Omental fat pad (tissue), 4 donors: ENCODE results near the gene SUSD6. TPM values are rescaled to one million over a fixed set of nuclear protein-coding genes. Genes with fewer than 3 reads are reported as not detected.

Experiments
- ATAC-seq: fragments of 150-250 bp; one replicate; pipeline ENCODE4 v1.9.1; 2016; ENCODE audit warnings: mild to moderate bottlenecking, moderate library complexity; ENCODE audit not compliant: low FRiP score
- DNase-seq: peaks from one replicate; pipeline ENCODE4 v3.0.0-alpha.2; 2019; ENCODE audit warnings: low spot score
- CTCF ChIP-seq, 3 donors: fragments of 450-650 bp; IDR thresholded peaks; one replicate each; pipeline ENCODE4 v1.5.1; 2016 to 2017; ENCODE audit warnings: antibody characterized with exemption in 3 of 3, mild to moderate bottlenecking in 3 of 3, moderate library complexity in 2 of 3
- total RNA-seq, 4 donors: library from RNA; depleted of rRNA; stranded (reverse); fragments of >200 nt; gene quantifications; one replicate each; pipeline ENCODE4 v1.1.0, GENCODE V29; 2016

SUSD6 gene
- total RNA-seq: 10 to 100 TPM; 31.1 to 73.3 (median 52.7) TPM

- TF ChIP-seq CTCF (IDR thresholded peaks at IDR 0.05): no peak
- DNase-seq (peak; percentile 64), ATAC-seq (peak; percentile 87)
Observed at GRCh38 chr14:69611172-69612013, at the start of gene SUSD6. TSS of gene SUSD6 (plus strand) at chr14:69611596. CDS start at chr14:69658593, 46,997 bp downstream.

GRCh38 chr14:69561893-69562292, 49.5 kb upstream of the SUSD6 start:
- no peak for ATAC-seq
- DNase-seq: no peak
- TF ChIP-seq CTCF (IDR thresholded peaks at IDR 0.05): no peak

- no peak for ATAC-seq
- no peak for DNase-seq
Observed at GRCh38 chr14:69567563-69567962, 43.8 kb upstream of the SUSD6 start.

GRCh38 chr14:69569859-69570258, 41.5 kb upstream of the SUSD6 start:
- TF ChIP-seq CTCF (IDR thresholded peaks at IDR 0.05): no peak
- ATAC-seq: no peak
- DNase-seq: no peak

More at GRCh38 chr14:69567563-69567962, 43.8 kb upstream of the SUSD6 start:
- no peak for TF ChIP-seq CTCF (IDR thresholded peaks at IDR 0.05)

GRCh38 chr14:69570836-69571330, 40.5 kb upstream of the SUSD6 start:
- no peak for TF ChIP-seq CTCF (IDR thresholded peaks at IDR 0.05)
- no peak for ATAC-seq
- DNase-seq: no peak

GRCh38 chr14:69571449-69572029, 39.9 kb upstream of the SUSD6 start:
- peak; percentile 3 for ATAC-seq
- TF ChIP-seq CTCF (IDR thresholded peaks at IDR 0.05): no peak
- no peak for DNase-seq
